ENCODE data around the gene GPR78.

DNA sequence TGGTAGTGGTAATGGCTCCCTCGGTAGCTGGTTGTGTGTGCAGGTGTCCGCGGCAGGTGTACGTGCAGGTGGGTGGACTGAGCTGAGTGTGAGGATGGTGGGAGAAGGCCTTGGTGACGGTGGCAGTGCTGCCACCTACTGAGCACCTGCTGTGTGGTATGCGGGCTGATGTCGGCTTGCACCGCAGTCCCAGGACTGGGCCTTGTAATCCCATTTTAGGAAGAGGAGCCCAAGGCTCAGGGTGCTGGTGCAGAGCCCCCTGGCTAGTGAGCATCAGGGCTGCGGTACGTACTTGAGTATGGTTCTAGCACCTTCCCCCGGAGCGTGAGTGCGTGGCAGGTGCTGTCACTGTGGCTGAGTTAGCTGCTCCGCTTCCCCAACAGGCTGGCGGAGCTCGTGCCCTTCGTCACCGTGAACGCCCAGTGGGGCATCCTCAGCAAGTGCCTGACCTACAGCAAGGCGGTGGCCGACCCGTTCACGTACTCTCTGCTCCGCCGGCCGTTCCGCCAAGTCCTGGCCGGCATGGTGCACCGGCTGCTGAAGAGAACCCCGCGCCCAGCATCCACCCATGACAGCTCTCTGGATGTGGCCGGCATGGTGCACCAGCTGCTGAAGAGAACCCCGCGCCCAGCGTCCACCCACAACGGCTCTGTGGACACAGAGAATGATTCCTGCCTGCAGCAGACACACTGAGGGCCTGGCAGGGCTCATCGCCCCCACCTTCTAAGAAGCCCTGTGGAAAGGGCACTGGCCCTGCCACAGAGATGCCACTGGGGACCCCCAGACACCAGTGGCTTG, 6.7 kb downstream of the GPR78 start:
- TF ChIP-seq, protein P1, sequence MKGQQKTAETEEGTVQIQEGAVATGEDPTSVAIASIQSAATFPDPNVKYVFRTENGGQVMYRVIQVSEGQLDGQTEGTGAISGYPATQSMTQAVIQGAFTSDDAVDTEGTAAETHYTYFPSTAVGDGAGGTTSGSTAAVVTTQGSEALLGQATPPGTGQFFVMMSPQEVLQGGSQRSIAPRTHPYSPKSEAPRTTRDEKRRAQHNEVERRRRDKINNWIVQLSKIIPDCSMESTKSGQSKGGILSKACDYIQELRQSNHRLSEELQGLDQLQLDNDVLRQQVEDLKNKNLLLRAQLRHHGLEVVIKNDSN (CRISPR knock-in tag; IDR thresholded peaks at IDR 0.05): no peak
- TF ChIP-seq, protein P2, sequence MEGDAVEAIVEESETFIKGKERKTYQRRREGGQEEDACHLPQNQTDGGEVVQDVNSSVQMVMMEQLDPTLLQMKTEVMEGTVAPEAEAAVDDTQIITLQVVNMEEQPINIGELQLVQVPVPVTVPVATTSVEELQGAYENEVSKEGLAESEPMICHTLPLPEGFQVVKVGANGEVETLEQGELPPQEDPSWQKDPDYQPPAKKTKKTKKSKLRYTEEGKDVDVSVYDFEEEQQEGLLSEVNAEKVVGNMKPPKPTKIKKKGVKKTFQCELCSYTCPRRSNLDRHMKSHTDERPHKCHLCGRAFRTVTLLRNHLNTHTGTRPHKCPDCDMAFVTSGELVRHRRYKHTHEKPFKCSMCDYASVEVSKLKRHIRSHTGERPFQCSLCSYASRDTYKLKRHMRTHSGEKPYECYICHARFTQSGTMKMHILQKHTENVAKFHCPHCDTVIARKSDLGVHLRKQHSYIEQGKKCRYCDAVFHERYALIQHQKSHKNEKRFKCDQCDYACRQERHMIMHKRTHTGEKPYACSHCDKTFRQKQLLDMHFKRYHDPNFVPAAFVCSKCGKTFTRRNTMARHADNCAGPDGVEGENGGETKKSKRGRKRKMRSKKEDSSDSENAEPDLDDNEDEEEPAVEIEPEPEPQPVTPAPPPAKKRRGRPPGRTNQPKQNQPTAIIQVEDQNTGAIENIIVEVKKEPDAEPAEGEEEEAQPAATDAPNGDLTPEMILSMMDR (IDR thresholded peaks at IDR 0.05): no peak
- TF ChIP-seq CBFB (CRISPR knock-in tag; IDR thresholded peaks at IDR 0.05; ENCODE audit: low read depth) (no peak), NFE2L1 (CRISPR knock-in tag; IDR thresholded peaks at IDR 0.05) (no peak), TCF7 (CRISPR knock-in tag; IDR thresholded peaks at IDR 0.05; ENCODE audit: low read depth) (no peak), MXD4 (CRISPR knock-in tag; IDR thresholded peaks at IDR 0.05; ENCODE audit: borderline replicate concordance) (no peak), GTF2I (CRISPR knock-in tag; conservative IDR thresholded peaks at IDR 0.05) (no peak), CREB1 (CRISPR knock-in tag; IDR thresholded peaks at IDR 0.05) (no peak)
- TF ChIP-seq, protein P3, sequence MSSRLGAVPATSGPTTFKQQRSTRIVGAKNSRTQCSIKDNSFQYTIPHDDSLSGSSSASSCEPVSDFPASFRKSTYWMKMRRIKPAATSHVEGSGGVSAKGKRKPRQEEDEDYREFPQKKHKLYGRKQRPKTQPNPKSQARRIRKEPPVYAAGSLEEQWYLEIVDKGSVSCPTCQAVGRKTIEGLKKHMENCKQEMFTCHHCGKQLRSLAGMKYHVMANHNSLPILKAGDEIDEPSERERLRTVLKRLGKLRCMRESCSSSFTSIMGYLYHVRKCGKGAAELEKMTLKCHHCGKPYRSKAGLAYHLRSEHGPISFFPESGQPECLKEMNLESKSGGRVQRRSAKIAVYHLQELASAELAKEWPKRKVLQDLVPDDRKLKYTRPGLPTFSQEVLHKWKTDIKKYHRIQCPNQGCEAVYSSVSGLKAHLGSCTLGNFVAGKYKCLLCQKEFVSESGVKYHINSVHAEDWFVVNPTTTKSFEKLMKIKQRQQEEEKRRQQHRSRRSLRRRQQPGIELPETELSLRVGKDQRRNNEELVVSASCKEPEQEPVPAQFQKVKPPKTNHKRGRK (CRISPR knock-in tag; IDR thresholded peaks at IDR 0.05; ENCODE audit: borderline replicate concordance): no peak
- TF ChIP-seq, protein P4, sequence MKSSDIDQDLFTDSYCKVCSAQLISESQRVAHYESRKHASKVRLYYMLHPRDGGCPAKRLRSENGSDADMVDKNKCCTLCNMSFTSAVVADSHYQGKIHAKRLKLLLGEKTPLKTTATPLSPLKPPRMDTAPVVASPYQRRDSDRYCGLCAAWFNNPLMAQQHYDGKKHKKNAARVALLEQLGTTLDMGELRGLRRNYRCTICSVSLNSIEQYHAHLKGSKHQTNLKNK (CRISPR knock-in tag; IDR thresholded peaks at IDR 0.05): no peak
